DMS79 (cell line): Measurements from ENCODE around the gene PIGZ.

Source experiments
- DNase-seq: peaks from one replicate; lab custom pipeline; 2025; lab: John Stamatoyannopoulos, UW

The PIGZ gene

DNA sequence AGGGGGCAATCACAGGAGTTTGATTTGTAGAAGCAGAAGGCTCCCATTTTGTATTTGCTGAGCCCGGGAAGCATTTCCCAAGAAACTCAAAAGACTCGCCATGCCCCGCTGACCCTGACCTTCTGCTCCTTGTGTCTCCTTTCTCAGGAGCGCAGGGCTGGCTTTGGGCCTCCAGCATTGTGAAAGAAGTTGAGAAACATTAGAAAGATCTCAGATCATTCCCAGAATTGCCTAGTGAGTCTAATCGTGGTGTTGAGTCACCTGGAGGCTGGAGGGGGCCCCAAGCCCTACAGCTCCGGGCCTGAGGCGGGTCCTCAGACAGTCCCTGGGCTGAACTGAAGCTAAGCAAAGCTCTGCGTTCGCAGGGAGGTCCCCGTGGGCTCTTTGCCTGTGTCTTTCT lies 10.9 kb upstream of the PIGZ start:
- DNase-seq: no peak

GRCh38 chr3:196976941-196977340 lies 8.3 kb upstream of the PIGZ start:
- DNase-seq: no peak

DNA sequence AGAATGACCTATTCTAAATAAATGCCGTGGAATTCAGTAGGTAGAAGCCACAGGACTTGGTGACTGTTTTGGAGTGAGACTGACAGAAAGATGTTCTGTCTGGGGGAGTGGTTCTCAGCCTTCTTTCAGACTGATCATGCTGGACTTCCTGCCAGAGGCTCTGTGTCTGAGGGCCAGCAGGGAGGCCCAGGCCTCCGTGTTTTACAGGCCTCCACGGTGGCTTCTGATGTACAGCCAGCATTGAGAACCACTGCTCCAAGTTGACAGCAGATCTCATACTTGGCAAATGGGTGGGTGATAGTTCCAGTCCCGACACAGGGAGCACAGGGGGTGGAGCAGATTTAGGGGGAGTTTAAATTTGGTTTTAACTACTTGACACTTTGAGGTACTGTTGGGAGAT lies 6.7 kb upstream of the PIGZ start:
- DNase-seq: no peak

GRCh38 chr3:196974661-196975060 lies 6.0 kb upstream of the PIGZ start:
- no peak for DNase-seq

GRCh38 chr3:196971094-196971698 lies 2.6 kb upstream of the PIGZ start:
- no peak for DNase-seq

- no peak for DNase-seq
These were observed 2.0 kb upstream of the PIGZ start for GRCh38 chr3:196970547-196971093.

- no peak for DNase-seq
These were observed 1.3 kb upstream of the PIGZ start for GRCh38 chr3:196969660-196970546.

DNA sequence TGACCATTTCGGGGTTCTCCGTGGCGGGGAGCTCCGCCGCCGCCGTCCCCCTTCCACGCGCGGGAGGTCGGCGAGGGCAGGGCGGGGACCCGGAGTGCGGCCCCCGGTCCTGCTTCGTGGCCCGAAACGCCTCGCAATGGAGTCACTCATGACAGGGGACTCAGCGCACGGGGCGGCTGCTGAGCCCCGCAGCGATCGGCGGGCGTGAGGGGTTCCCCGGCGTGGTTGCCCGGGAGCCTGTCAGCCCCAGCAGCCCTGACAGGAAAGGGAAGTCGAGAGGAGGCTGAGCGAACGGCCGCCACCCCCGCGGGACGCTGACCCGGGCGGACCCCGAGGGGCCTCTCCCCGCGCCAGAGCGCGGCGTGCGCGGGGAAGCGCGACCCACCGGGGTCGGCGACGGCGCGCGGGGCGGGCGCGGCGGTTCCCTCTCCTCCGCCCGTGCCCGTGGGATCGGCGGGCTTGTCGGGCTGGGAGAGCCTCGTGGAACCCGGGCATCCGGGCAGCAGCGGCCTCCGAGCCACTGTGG lies 564 bp upstream of the PIGZ start:
- no peak for DNase-seq

DNA sequence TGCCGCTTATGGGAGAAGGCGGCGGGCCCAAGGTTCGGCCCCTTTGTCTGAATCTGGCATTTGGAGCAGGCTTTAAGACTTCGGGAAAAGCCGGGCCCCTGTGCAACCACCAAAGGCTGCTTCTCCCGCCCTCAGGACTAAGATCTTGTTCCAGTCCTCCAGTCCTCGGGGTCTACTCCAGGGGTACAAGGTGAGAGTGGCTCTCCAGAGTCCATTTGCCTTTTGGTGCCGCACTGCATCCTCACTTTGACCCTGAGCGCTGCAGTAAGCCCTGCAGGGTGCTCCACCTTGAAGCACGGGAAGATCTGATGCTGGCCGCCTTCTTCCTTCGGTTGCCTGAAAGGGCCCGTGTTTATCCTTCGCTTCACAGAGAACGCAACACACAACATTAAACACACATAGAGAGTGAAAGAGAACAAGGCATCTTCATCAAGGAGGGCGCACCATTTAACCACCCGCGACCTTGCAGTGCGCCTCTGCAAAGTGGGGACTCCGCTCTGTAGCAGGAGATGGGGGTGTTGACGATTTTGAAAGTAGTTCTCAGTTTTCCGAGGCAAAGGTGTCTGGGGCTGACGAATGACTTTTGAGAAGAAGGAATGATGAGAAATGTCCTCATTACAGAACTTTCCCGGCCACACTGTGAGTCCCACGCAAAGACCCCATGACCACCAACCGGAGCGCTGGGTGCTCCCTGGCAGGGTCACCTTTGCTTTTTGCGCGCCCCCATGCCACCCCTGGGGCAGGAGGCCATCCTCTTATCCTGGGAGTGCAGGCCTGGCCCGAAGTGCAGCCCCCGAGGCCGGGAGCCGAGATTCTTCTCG lies 1.0 kb downstream of the PIGZ start:
- DNase-seq: no peak

DNA sequence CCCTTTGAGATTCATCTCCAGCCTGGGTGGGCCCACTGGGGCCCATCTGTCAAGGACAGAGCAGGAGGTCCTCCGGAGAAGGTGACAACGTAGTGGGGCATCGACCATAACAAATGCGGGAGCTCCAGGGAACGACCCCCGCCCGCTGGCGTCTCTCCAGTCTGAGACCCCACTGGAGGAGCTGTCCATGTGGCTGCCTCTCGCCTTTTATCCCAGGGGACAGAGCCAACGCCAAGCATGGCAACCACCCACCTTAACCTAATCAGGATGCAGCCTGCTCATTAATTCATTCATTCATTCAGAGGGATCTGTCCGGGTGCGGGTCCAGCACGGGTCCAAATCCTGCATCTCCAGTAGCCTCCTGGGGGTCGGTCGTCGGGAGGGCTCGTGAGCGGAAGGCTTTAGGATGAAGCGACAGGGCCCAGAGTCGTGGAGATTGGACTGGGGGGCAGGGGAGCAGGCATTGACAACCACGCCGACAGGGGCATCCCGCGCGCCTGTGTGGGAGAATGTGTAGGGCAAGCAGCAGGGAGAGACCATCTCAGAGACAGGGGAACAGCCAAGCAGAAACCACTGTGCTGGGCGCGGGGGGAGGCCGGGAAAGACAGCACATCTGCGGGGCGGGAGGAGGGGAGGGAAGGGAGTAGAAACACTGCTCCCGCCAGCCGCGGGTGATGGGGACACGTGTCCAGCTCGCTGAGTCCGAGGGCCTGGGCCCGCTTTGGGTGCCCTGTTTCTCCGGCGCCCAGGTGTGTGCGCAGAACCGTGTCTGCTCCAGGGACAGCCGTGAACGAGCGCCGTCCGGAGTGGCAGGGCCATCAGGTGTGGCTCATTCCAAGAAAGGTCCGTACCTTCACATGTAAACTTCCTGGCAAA lies 1.9 kb downstream of the PIGZ start:
- no peak for DNase-seq

- DNase-seq: no peak
These were observed 2.8 kb downstream of the PIGZ start for GRCh38 chr3:196965804-196966173.

GRCh38 chr3:196965112-196965803 lies 3.4 kb downstream of the PIGZ start:
- no peak for DNase-seq

GRCh38 chr3:196963631-196963953 lies 5.0 kb downstream of the PIGZ start:
- DNase-seq: no peak

GRCh38 chr3:196962930-196963630 lies 5.6 kb downstream of the PIGZ start:
- DNase-seq: no peak

GRCh38 chr3:196962108-196962929 lies 6.3 kb downstream of the PIGZ start:
- DNase-seq: no peak

- DNase-seq: no peak
These were observed 13.8 kb downstream of the PIGZ start for GRCh38 chr3:196954832-196955231.

- DNase-seq: no peak
These were observed 17.3 kb downstream of the PIGZ start for GRCh38 chr3:196951371-196951770.

- no peak for DNase-seq
These were observed 18.9 kb downstream of the PIGZ start for GRCh38 chr3:196949750-196950149.

DNA sequence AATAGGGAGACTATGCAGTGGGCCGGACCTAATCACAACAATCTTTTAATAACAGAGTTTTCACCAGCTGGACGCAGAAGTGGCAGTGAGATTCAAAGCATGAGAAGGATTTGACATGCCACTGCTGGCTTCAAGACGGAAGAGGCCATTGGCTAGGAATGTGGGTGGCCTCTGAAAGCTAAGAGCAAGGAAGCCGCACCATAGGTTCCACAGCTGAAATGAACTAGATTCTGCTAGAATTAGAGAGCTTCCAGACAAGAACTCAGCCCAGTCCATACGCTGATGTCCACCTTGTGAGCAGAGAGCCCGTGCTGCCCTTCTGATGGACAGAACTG lies 19.4 kb downstream of the PIGZ start:
- no peak for DNase-seq
